GM18867 (cell line): ENCODE measurements around the gene BLTP1.

Source experiments
- ATAC-seq: cut with Tn5 transposase; IDR thresholded peaks from one replicate; pipeline ENCODE4 v1.9.1; 2021; ENCODE audit warnings: mild to moderate bottlenecking, moderate library complexity; ENCODE audit not compliant: unreplicated experiment

Gene BLTP1

GRCh38 chr4:122163767-122164166 is 11.6 kb downstream of the BLTP1 start:
- no peak for ATAC-seq

- no peak for ATAC-seq
Observed at GRCh38 chr4:122167369-122167768, 15.2 kb downstream of the BLTP1 start.

GRCh38 chr4:122170775-122171174 is 18.6 kb downstream of the BLTP1 start:
- ATAC-seq, result no peak

- ATAC-seq, result no peak
Observed at GRCh38 chr4:122171323-122171722, 19.2 kb downstream of the BLTP1 start.

DNA sequence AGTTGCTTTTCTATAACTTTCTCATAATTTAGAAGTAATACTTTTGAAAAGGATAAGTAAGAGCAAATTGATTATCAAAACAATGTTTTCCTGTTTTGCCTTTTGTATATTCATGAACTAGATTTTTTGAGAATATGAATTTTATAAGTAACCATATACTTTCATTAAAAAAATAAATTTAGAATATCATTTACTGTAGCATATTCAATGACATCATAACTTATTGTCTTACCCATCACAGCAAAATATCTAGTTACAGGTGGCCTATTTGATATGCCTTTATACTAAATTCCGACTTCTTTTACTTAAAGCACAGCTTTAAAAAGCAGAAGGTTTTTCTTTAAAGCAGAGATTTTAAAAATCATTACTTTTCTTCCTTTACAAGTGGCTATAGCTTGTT is 20.1 kb downstream of the BLTP1 start:
- no peak for ATAC-seq

DNA sequence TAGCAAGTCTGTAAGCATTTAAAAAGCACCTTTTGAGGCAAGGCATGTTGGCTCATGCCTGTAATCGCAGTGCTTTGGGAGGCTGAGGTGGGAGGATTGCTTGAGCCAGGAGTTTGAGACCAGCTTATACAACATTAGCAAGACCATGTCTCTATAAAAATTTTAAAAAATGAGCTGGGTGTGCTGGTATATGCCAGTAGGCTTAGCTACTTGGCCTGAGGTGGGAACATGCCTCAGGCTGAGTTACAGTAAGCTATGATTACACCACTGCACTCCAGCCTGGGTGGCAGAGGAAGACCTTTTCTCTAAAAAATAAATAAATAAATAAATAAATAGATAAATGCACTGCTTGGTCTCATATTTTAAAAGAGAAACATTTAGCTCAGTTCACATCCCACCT is 26.8 kb downstream of the BLTP1 start:
- no peak for ATAC-seq

GRCh38 chr4:122195718-122196117 is 43.6 kb downstream of the BLTP1 start:
- no peak for ATAC-seq
